ENCODE data around the gene FBRSL1. TPM values are rescaled to one million over a fixed set of nuclear protein-coding genes. Genes with fewer than 3 reads are reported as not detected.

The FBRSL1 gene
- total and polyA plus RNA-seq, 8 donors: 31.1 to 62.5 (median 44.2) TPM

GRCh38 chr12:132483612-132484011, 6.3 kb upstream of the FBRSL1 start:
- DNase-seq: peak in 3 of 6 donors; percentile 21 to 57 (median 53)
- no peak for ATAC-seq
- FAIRE-seq: no peak
- TF ChIP-seq CTCF (IDR thresholded peaks at IDR 0.05): no peak
- intact Hi-C loops (cut with DNase I): no loop called here
- Histone ChIP-seq H3K4me1 (no peaks in the 10 kb centered on the region), H3K27ac (no peak overlapping the region), H3K9me3 (no peaks in the 10 kb centered on the region), H3K36me3 (no peaks in the 10 kb centered on the region), H3K27me3 (no peaks in the 10 kb centered on the region), H3K4me3 (no peak overlapping the region)
- WGBS, 2 donors: 90 to 94% methylated on average over 17 of the region's 17 CpGs

GRCh38 chr12:132484183-132484890, 5.6 kb upstream of the FBRSL1 start:
- Histone ChIP-seq H3K4me3 (no peak overlapping the region), H3K36me3 (no peaks in the 10 kb centered on the region), H3K9me3 (no peaks in the 10 kb centered on the region), H3K27me3 (no peaks in the 10 kb centered on the region), H3K4me1 (no peaks in the 10 kb centered on the region), H3K27ac (no peak overlapping the region)
- intact Hi-C loops (cut with DNase I): no loop called here
- WGBS, 2 donors: 89 to 91% methylated on average over 24 to 28 of the region's 28 CpGs
- DNase-seq (peak in 2 of 6 donors; percentile 16 to 49), FAIRE-seq (no peak), ATAC-seq (no peak)
- no peak for TF ChIP-seq CTCF (IDR thresholded peaks at IDR 0.05)

- Histone ChIP-seq H3K9me3 (no peaks in the 10 kb centered on the region), H3K36me3 (no peaks in the 10 kb centered on the region), H3K27me3 (no peaks in the 10 kb centered on the region), H3K4me3 (no peak overlapping the region), H3K27ac (no peak overlapping the region), H3K4me1 (no peaks in the 10 kb centered on the region)
- FAIRE-seq (no peak), DNase-seq (peak in 3 of 6 donors; percentile 12 to 53 (median 49)), ATAC-seq (no peak)
- intact Hi-C loops (cut with DNase I): no loop called here
- WGBS, 2 donors: 82 to 84% methylated on average over 16 of the region's 16 CpGs
- no peak for TF ChIP-seq CTCF (IDR thresholded peaks at IDR 0.05)
These were observed 5.0 kb upstream of the FBRSL1 start for GRCh38 chr12:132484891-132485441.

GRCh38 chr12:132485619-132486018, 4.3 kb upstream of the FBRSL1 start:
- no peak for ATAC-seq
- intact Hi-C loops (cut with DNase I): no loop called here
- 94 to 95% methylated on average over 8 of the region's 8 CpGs for WGBS, 2 donors
- Histone ChIP-seq H3K9me3 (no peaks in the 10 kb centered on the region), H3K4me3 (no peak overlapping the region), H3K27ac (no peak overlapping the region), H3K36me3 (no peaks in the 10 kb centered on the region), H3K4me1 (no peaks in the 10 kb centered on the region), H3K27me3 (no peaks in the 10 kb centered on the region)
- no peak for FAIRE-seq
- peak in 1 of 6 donors; percentile 12 for DNase-seq
- no peak for TF ChIP-seq CTCF (IDR thresholded peaks at IDR 0.05)

GRCh38 chr12:132486168-132486567, 3.8 kb upstream of the FBRSL1 start:
- Histone ChIP-seq H3K36me3 (no peaks in the 10 kb centered on the region), H3K27me3 (no peaks in the 10 kb centered on the region), H3K9me3 (no peaks in the 10 kb centered on the region), H3K4me3 (no peak overlapping the region), H3K27ac (no peak overlapping the region), H3K4me1 (no peaks in the 10 kb centered on the region)
- TF ChIP-seq CTCF (IDR thresholded peaks at IDR 0.05): no peak
- 81 to 82% methylated on average over 8 of the region's 8 CpGs for WGBS, 2 donors
- intact Hi-C loops (cut with DNase I): no loop called here
- ATAC-seq: no peak
- peak in 2 of 6 donors; percentile 11 to 52 for DNase-seq
- FAIRE-seq: no peak

Data from pancreas (tissue), 10 donors.